GF-D8 (cell line): ENCODE data around the gene RAPH1.

Experiments used
- DNase-seq: peaks from one replicate; lab custom pipeline; 2025; lab: John Stamatoyannopoulos, UW

Gene RAPH1

GRCh38 chr2:203361495-203361894, 173.6 kb downstream of the RAPH1 start:
- no peak for DNase-seq

GRCh38 chr2:203360833-203361430, 174.2 kb downstream of the RAPH1 start:
- no peak for DNase-seq

GRCh38 chr2:203359450-203359849, 175.7 kb downstream of the RAPH1 start:
- DNase-seq = no peak

- no peak for DNase-seq
Measured at GRCh38 chr2:203354966-203355365, 180.1 kb downstream of the RAPH1 start.

- DNase-seq = no peak
Measured at GRCh38 chr2:203352604-203353255, 182.4 kb downstream of the RAPH1 start.

- no peak for DNase-seq
Measured at GRCh38 chr2:203347375-203347774, 187.7 kb downstream of the RAPH1 start.

GRCh38 chr2:203346612-203347011, 188.5 kb downstream of the RAPH1 start:
- no peak for DNase-seq

- no peak for DNase-seq
Measured at GRCh38 chr2:203344667-203345066, 190.4 kb downstream of the RAPH1 start.
